GM20000 (cell line): Measurements from ENCODE around the gene KRTAP16-1.
"Not testable (repeated sequence)": the region's sequence is repeated elsewhere in the genome, so short reads cannot be mapped to it uniquely, and the experiment has no call there.

ENCODE experiments used
- DNase-seq: peaks from one replicate; pipeline ENCODE4 v3.0.0; 2012; ENCODE audit warnings: low spot score
- TF ChIP-seq, protein P1 (sequence below): IDR thresholded peaks from 2 replicates; pipeline ENCODE4 v1.5.1; 2012; ENCODE audit warnings: mild to moderate bottlenecking, control low read depth; ENCODE audit errors: extremely low read depth, missing control alignments

KRTAP16-1 gene

DNA sequence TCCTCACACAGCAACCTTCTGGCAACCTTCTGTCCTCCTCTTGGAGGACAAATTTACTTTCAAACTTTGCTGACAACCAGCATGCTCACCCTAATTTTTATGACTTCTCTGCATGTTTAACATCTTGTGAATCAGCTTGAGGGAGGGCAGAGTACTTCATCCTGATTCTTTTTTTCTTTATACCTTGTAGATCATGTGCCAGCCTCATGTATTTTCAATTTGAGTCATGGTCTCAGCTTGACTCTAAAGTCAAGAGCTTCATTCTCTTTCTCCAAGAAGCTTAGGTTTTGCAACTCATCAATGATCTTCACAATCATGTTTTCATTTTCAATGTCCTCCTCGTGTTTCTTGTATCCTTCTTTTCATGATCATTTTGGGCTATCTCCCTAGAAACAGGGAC, 37.3 kb downstream of the KRTAP16-1 start:
- no peak for DNase-seq
- TF ChIP-seq, protein P1, sequence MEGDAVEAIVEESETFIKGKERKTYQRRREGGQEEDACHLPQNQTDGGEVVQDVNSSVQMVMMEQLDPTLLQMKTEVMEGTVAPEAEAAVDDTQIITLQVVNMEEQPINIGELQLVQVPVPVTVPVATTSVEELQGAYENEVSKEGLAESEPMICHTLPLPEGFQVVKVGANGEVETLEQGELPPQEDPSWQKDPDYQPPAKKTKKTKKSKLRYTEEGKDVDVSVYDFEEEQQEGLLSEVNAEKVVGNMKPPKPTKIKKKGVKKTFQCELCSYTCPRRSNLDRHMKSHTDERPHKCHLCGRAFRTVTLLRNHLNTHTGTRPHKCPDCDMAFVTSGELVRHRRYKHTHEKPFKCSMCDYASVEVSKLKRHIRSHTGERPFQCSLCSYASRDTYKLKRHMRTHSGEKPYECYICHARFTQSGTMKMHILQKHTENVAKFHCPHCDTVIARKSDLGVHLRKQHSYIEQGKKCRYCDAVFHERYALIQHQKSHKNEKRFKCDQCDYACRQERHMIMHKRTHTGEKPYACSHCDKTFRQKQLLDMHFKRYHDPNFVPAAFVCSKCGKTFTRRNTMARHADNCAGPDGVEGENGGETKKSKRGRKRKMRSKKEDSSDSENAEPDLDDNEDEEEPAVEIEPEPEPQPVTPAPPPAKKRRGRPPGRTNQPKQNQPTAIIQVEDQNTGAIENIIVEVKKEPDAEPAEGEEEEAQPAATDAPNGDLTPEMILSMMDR = no peak

DNA sequence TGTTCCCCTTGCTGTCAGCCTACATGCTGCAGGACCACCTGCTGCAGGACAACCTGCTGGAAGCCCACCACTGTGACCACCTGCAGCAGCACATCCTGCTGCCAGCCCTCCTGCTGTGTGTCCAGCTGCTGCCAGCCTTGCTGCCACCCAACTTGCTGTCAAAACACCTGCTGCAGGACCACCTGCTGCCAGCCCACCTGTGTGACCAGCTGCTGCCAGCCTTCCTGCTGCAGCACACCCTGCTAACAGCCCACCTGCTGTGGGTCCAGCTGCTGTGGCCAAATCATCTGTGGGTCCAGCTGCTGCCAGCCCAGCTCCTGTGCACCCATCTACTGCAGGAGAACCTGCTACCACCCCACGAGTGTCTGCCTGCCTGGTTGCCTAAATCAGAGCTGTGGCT, 37.8 kb downstream of the KRTAP16-1 start:
- DNase-seq = not testable (repeated sequence)

DNA sequence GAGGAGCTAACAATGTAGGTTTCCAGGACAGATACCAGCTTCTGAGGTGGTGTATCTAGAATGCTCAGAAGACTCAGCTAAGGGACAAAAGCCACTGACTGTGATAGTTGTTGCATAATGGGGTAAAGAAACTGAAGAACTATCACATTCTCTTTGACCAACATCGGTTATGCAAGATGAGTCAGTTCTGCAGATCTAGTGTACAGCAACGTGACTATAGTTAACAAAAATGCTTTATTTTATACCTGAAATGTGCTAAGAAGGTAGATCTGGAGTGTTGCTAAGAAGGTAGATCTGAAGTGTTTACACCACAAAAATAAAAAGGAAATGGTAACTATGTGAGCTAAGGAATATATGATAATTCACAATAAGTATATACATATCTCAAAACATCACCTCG, 41.4 kb downstream of the KRTAP16-1 start:
- no peak for DNase-seq

DNA sequence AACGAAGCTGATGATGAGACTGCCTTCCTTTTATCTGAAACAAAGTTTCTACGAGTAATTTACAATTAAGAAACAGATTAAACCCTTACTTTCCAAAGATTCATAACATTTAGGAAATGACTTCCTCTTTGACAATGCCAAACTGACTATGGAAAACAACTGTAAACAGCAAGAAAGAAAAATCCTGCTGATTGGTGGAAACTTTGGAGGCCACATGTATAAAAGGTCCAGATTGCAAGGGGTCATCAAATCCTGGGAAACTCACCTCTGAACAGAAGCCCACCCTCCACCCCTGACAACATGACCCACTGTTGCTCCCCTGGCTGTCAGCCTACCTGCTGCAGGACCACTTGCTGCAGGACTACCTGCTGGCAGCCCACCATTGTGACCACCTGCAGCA, 44.0 kb downstream of the KRTAP16-1 start, which contains the start of gene KRTAP9-6:
KRTAP9-6 (plus strand) TSS at position 301 of the 400 bp plus-strand sequence; CDS start at position 301, 0 bp downstream.
- TF ChIP-seq, protein P1 = no peak
- no peak for DNase-seq

More for the DNA sequence above, 41.4 kb downstream of the KRTAP16-1 start:
- TF ChIP-seq, protein P1 = no peak

DNA sequence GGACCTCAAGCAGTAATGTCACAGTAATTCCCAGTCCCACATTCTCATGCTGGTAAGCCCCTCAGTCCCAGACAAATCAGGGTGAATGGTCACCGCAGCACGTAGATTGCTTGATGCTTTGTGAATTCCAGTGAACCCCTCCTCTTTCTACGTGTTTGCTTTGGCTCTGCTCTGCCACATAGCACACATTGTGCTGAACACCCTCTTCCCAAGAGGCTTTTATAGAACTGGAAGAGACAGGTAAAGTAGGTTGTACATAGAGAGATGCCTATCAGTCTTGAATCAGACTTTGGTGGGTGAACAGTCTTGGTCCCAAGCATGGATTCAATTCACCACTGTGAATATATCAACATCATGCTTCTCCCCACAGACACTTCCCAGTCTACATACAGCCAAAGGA, 44.5 kb downstream of the KRTAP16-1 start:
- DNase-seq = no peak
- TF ChIP-seq, protein P1 = no peak

DNA sequence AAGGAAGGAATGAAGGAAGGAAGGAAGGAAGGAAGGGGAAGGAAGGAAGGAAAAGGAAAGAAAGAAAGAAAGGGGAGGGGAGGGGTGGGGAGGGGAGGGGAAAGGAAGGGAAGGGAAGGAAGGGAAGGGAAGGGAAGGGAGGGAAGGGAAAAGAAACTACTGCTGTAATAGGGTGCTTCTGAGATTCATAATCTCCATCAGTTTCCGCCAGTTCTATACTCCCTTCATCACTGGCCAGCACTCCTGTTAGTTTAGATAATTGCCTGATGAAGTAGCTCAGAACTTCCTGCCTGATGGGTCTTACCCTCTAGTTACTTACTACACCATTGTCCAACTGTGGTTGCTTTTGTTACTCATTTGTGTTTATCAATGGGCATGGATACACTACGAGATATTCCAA, 45.9 kb downstream of the KRTAP16-1 start:
- TF ChIP-seq, protein P1 = no peak
- no peak for DNase-seq

DNA sequence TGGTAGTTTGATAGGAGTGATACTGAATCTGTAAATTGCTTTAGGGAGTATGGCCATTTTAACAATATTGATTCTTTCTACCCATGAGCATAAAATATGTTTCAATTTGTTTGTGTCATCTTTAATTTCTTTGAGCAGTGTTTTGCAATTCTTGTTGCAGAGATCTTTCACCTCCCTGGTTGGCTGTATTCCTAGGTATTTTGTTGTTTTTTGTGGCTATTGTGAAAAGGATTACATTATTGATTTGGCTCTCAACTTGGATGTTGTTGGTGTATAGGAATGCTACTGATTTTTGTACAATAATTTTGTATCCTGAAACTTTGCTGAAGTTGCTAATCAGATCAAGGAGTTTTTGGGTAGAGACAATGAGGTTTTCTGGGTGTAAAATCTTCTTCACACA, 50.7 kb downstream of the KRTAP16-1 start:
- no peak for DNase-seq
- TF ChIP-seq, protein P1 = no peak
